Measurements from ENCODE around the gene TES. TPM values are rescaled to one million over a fixed set of nuclear protein-coding genes. Genes with fewer than 3 reads are reported as not detected.

Gene TES
- total and polyA plus RNA-seq, 2 of the 13 experiments (the other 11 are each of a cell fraction or from before 2014, with no cell fraction given), result 21.6 to 23.0 TPM

GRCh38 chr7:116198748-116199410 lies 11.5 kb upstream of the TES start:
- CTCF ChIA-PET (ENCODE audit: low intra/inter-chr PET ratio, low total read pairs), result no interaction called here
- Histone ChIP-seq H3K79me2 (ENCODE audit: insufficient read depth, low read length) (no peaks in the 10 kb centered on the region), H3K4me1 (ENCODE audit: insufficient read depth, low read length) (no peaks in the 10 kb centered on the region), H3K27me3 (ENCODE audit: control insufficient read depth in 1 of 2, insufficient read depth in 2 of 2, low read length in 2 of 2) (no peaks in the 10 kb centered on the region), H2AFZ (ENCODE audit: low read length) (no peak overlapping the region), H4K20me1 (ENCODE audit: insufficient read depth, low read length) (no peaks in the 10 kb centered on the region), H3K27ac (ENCODE audit: extremely low read length, insufficient read depth, low read length) (no peak overlapping the region), H3K4me3 (replicated peaks in 1 of 3; ENCODE audit: insufficient read depth in 1 of 3, low read depth in 2 of 3, low read length in 3 of 3) (no peak overlapping the region), H3K36me3 (replicated peaks in 1 of 2; ENCODE audit: control insufficient read depth in 1 of 2, insufficient read depth in 2 of 2, low read length in 2 of 2) (no peaks in the 10 kb centered on the region), H3K9me3 (ENCODE audit: low read length) (no peaks in the 10 kb centered on the region), H3K9ac (ENCODE audit: insufficient read depth, low read depth, low read length) (no peak overlapping the region), H3K4me2 (ENCODE audit: low read depth, low read length) (no peak overlapping the region)
- no TSS peak for BruUV-seq (replicated peaks)
- intact Hi-C loops (cut with micrococcal nuclease; ENCODE audit: unreplicated experiment) (no loop called here), in situ Hi-C loops (cut with HindIII; ENCODE audit: extremely low pct_ligation_motif_present, low pct_unique_long_range_greater_than_20kb) (no loop called here)
- 21% methylated on average over 5 of the region's 5 CpGs for WGBS (ENCODE audit: low lambda C conversion rate)
- TF ChIP-seq ZNF431 (CRISPR knock-in tag; IDR thresholded peaks at IDR 0.05; ENCODE audit: borderline replicate concordance, low read depth), result no peak
- TF ChIP-seq ZNF709 (CRISPR knock-in tag; IDR thresholded peaks at IDR 0.05), result no peak
- TF ChIP-seq ZFP90 (CRISPR knock-in tag; IDR thresholded peaks at IDR 0.05; ENCODE audit: borderline replicate concordance), result no peak
- TF ChIP-seq RBM39 (IDR thresholded peaks at IDR 0.05; ENCODE audit: low read depth, low read length, poor library complexity, severe bottlenecking), result no peak
- TF ChIP-seq HCFC1 (IDR thresholded peaks at IDR 0.05; ENCODE audit: low read depth, low read length), result no peak
- no peak for TF ChIP-seq ZNF747 (CRISPR knock-in tag; IDR thresholded peaks at IDR 0.05; ENCODE audit: borderline replicate concordance)
- no peak for TF ChIP-seq ZBTB46 (CRISPR knock-in tag; IDR thresholded peaks at IDR 0.05; ENCODE audit: borderline replicate concordance)
- TF ChIP-seq POLR2AphosphoS2 (IDR thresholded peaks at IDR 0.05; ENCODE audit: low read depth, low read length), result no peak
- TF ChIP-seq SUZ12 (IDR thresholded peaks at IDR 0.05; ENCODE audit: low read depth, low read length), result no peak
- TF ChIP-seq ZNF660 (CRISPR knock-in tag; IDR thresholded peaks at IDR 0.05; ENCODE audit: borderline replicate concordance, low read depth), result no peak
- TF ChIP-seq HNRNPH1 (optimal IDR thresholded peaks at IDR 0.05; ENCODE audit: low read depth, low read length), result no peak
- TF ChIP-seq ZNF24 (IDR thresholded peaks at IDR 0.05), result no peak
- TF ChIP-seq, protein P1, sequence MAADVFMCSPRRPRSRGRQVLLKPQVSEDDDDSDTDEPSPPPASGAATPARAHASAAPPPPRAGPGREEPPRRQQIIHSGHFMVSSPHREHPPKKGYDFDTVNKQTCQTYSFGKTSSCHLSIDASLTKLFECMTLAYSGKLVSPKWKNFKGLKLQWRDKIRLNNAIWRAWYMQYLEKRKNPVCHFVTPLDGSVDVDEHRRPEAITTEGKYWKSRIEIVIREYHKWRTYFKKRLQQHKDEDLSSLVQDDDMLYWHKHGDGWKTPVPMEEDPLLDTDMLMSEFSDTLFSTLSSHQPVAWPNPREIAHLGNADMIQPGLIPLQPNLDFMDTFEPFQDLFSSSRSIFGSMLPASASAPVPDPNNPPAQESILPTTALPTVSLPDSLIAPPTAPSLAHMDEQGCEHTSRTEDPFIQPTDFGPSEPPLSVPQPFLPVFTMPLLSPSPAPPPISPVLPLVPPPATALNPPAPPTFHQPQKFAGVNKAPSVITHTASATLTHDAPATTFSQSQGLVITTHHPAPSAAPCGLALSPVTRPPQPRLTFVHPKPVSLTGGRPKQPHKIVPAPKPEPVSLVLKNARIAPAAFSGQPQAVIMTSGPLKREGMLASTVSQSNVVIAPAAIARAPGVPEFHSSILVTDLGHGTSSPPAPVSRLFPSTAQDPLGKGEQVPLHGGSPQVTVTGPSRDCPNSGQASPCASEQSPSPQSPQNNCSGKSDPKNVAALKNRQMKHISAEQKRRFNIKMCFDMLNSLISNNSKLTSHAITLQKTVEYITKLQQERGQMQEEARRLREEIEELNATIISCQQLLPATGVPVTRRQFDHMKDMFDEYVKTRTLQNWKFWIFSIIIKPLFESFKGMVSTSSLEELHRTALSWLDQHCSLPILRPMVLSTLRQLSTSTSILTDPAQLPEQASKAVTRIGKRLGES (CRISPR knock-in tag; IDR thresholded peaks at IDR 0.05; ENCODE audit: borderline replicate concordance), result no peak
- POLR2A ChIA-PET, result no interaction called here
- ATAC-seq, result no peak
- no peak for FAIRE-seq
- no peak for DNase-seq (ENCODE audit: low spot score)

All from HepG2 (cell line).